ENCODE measurements around the gene SLC22A15.
A peak's percentile ranks its signal among the peaks of the same experiment; 100 is the strongest.
"Not testable (repeated sequence)": the region's sequence is repeated elsewhere in the genome, so short reads cannot be mapped to it uniquely, and the experiment has no call there.

SLC22A15 gene

GRCh38 chr1:115976062-115976920 is at the start of gene SLC22A15:
TSS of gene SLC22A15 (plus strand) at chr1:115976513. CDS start at chr1:115976628, 115 bp downstream.
- peak; percentile 14 for DNase-seq (ENCODE audit: low spot score)

GRCh38 chr1:115927971-115928370 is 48.3 kb upstream of the SLC22A15 start:
- DNase-seq (ENCODE audit: low spot score) = no peak

- no peak for DNase-seq (ENCODE audit: low spot score)
Observed at GRCh38 chr1:115929881-115930280, 46.4 kb upstream of the SLC22A15 start.

- no peak for DNase-seq (ENCODE audit: low spot score)
Observed at GRCh38 chr1:115933625-115934024, 42.7 kb upstream of the SLC22A15 start.

GRCh38 chr1:115939455-115939854 is 36.9 kb upstream of the SLC22A15 start:
- DNase-seq (ENCODE audit: low spot score) = no peak

GRCh38 chr1:115946116-115946515 is 30.2 kb upstream of the SLC22A15 start:
- DNase-seq (ENCODE audit: low spot score) = no peak

GRCh38 chr1:115949156-115949555 is 27.2 kb upstream of the SLC22A15 start:
- no peak for DNase-seq (ENCODE audit: low spot score)

- DNase-seq (ENCODE audit: low spot score) = no peak
Observed at GRCh38 chr1:115951560-115951959, 24.8 kb upstream of the SLC22A15 start.

GRCh38 chr1:115952547-115952946 is 23.8 kb upstream of the SLC22A15 start:
- no peak for DNase-seq (ENCODE audit: low spot score)

- DNase-seq (ENCODE audit: low spot score) = no peak
Observed at GRCh38 chr1:115953180-115953579, 23.1 kb upstream of the SLC22A15 start.

GRCh38 chr1:115954684-115955083 is 21.6 kb upstream of the SLC22A15 start:
- no peak for DNase-seq (ENCODE audit: low spot score)

- no peak for DNase-seq (ENCODE audit: low spot score)
Observed at GRCh38 chr1:115955228-115955627, 21.1 kb upstream of the SLC22A15 start.

GRCh38 chr1:115958866-115959265 is 17.4 kb upstream of the SLC22A15 start:
- DNase-seq (ENCODE audit: low spot score) = no peak

GRCh38 chr1:115969509-115969908 is 6.8 kb upstream of the SLC22A15 start:
- DNase-seq (ENCODE audit: low spot score) = no peak

GRCh38 chr1:115971778-115972177 is 4.5 kb upstream of the SLC22A15 start:
- not testable (repeated sequence) for DNase-seq (ENCODE audit: low spot score)

GRCh38 chr1:115973154-115973553 is 3.2 kb upstream of the SLC22A15 start:
- DNase-seq (ENCODE audit: low spot score) = no peak

- no peak for DNase-seq (ENCODE audit: low spot score)
Observed at GRCh38 chr1:115975569-115976061, 698 bp upstream of the SLC22A15 start.

- DNase-seq (ENCODE audit: low spot score) = no peak
Observed at GRCh38 chr1:115976921-115977498, 697 bp downstream of the SLC22A15 start.

- DNase-seq (ENCODE audit: low spot score) = no peak
Observed at GRCh38 chr1:115977499-115978258, 1.4 kb downstream of the SLC22A15 start.

GRCh38 chr1:115978292-115978941 is 2.1 kb downstream of the SLC22A15 start:
- DNase-seq (ENCODE audit: low spot score) = no peak

- no peak for DNase-seq (ENCODE audit: low spot score)
Observed at GRCh38 chr1:115980156-115980555, 3.8 kb downstream of the SLC22A15 start.
